ENCODE results near the gene ATP1A2.

DNA sequence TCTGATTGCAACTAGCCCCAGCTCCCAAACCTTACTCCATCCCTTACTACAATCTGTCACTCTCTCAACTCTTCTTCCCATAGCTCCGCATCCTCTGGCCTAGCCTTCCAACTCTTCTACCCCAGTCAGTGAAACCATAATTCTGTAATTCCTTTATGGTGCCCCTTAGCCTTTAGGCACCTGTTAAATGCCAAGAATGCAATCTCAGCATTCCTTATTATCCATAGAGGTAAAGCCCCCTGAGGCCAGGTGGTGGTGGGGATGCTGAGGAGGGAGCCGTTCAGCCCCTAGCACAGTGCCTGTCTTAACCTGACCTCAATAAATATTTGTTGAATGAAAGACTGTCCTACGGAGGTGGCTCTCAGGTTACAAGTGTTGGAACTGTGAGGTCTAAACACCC is 14.0 kb downstream of the ATP1A2 start:
- TF ChIP-seq GATA2 (IDR thresholded peaks at IDR 0.05; ENCODE audit: low read depth, low read length) = no peak
- TF ChIP-seq GATA3 (IDR thresholded peaks at IDR 0.05; ENCODE audit: low read depth, low read length) = no peak

Measured in SH-SY5Y (cell line).